Lower lobe of right lung (tissue), 2 donors: ENCODE data around the gene OSGEP. TPM values are rescaled to one million over a fixed set of nuclear protein-coding genes. Genes with fewer than 3 reads are reported as not detected.

ENCODE experiments used
- ATAC-seq, 2 donors: fragments of 200-7000 bp; cut with Tn5 transposase; one replicate each; pipeline ENCODE4 v1.9.1; 2020 to 2022; ENCODE audit warnings: mild to moderate bottlenecking in 2 of 2, moderate library complexity in 2 of 2
- DNase-seq: peaks from one replicate; pipeline ENCODE4 v3.0.0-alpha.2; 2020
- H3K27ac ChIP-seq: fragments of 200-600 bp; one replicate; pipeline ENCODE4 v1.8.0; 2022
- H3K27me3 ChIP-seq: fragments of 200-600 bp; one replicate; pipeline ENCODE4 v1.8.0; 2022; ENCODE audit warnings: low read depth
- H3K36me3 ChIP-seq: fragments of 200-600 bp; one replicate; pipeline ENCODE4 v1.8.0; 2022; ENCODE audit warnings: mild to moderate bottlenecking
- H3K4me1 ChIP-seq: fragments of 200-600 bp; one replicate; pipeline ENCODE4 v1.8.0; 2022
- H3K4me3 ChIP-seq: fragments of 200-600 bp; one replicate; pipeline ENCODE4 v1.8.0; 2022; ENCODE audit warnings: mild to moderate bottlenecking
- H3K9me3 ChIP-seq: fragments of 200-600 bp; one replicate; pipeline ENCODE4 v1.8.0; 2022
- CTCF ChIP-seq: fragments of 200-600 bp; IDR thresholded peaks from one replicate; pipeline ENCODE4 v1.8.0; 2022; ENCODE audit warnings: antibody characterized with exemption, mild to moderate bottlenecking
- intact Hi-C: fragments of 100-400 bp; cut with DNase I; formaldehyde crosslinking; loops from one replicate; pipeline ENCODE4 v1.11.0; 2022
- total RNA-seq: library from RNA; stranded (reverse); fragmentation: NEBNext Ultra II Directional; extraction: Animal tissue kit (Norgen Biotek cat#: 25700); gene quantifications from one replicate; pipeline ENCODE4 v1.2.1, GENCODE V29; 2021
- donor health status: DM: no; HTN: yes; CAD: no; lungs with severe emphysema.

Gene OSGEP
- total RNA-seq, 1 donor from 2014 or later = 32.6 TPM

GRCh38 chr14:20469890-20470602 is 15.4 kb upstream of the OSGEP start:
- Histone ChIP-seq H3K36me3 (peaks cover 29% of the 10 kb centered on the region), H3K9me3 (no peaks in the 10 kb centered on the region), H3K4me1 (peaks cover 26% of the 10 kb centered on the region), H3K27ac (peak overlapping the region; percentile 89), H3K4me3 (peak overlapping the region; percentile 76), H3K27me3 (no peaks in the 10 kb centered on the region)
- ATAC-seq (peak; percentile 80 to 89), DNase-seq (no peak)
- TF ChIP-seq CTCF = no peak
- intact Hi-C loops = no loop called here

GRCh38 chr14:20469242-20469889 is 14.8 kb upstream of the OSGEP start, which contains the start of gene PNP:
TSS of gene PNP (plus strand) at chr14:20469406. CDS start at chr14:20469525, 119 bp downstream.
- H3K4me3 ChIP-seq = peak within 1 kb of the TSS; percentile 76
- peaks cover 26% of the 10 kb centered on the region for H3K4me1 ChIP-seq
- ATAC-seq = peak; percentile 97 to 98
- H3K9me3 ChIP-seq = no peaks in the 10 kb centered on the region
- H3K36me3 ChIP-seq = peaks cover 23% of the 10 kb centered on the region
- H3K27me3 ChIP-seq = no peaks in the 10 kb centered on the region
- DNase-seq = peak; percentile 92
- no peak for TF ChIP-seq CTCF
- intact Hi-C loops = no loop called here
- H3K27ac ChIP-seq = peak within 1 kb of the TSS; percentile 89

GRCh38 chr14:20468764-20469241 is 14.2 kb upstream of the OSGEP start:
- no peaks in the 10 kb centered on the region for H3K9me3 ChIP-seq
- no peak for TF ChIP-seq CTCF
- peak overlapping the region; percentile 89 for H3K27ac ChIP-seq
- H3K36me3 ChIP-seq = peaks cover 17% of the 10 kb centered on the region
- H3K4me1 ChIP-seq = peaks cover 26% of the 10 kb centered on the region
- ATAC-seq = peak in 1 of 2 donors; percentile 1
- peak overlapping the region; percentile 76 for H3K4me3 ChIP-seq
- intact Hi-C loops = no loop called here
- peak; percentile 58 for DNase-seq
- no peaks in the 10 kb centered on the region for H3K27me3 ChIP-seq

GRCh38 chr14:20461225-20462141 is 6.9 kb upstream of the OSGEP start, which contains the start of gene PIP4P1:
TSS of gene PIP4P1 (minus strand) at chr14:20461434. CDS start at chr14:20461325, 109 bp downstream.
- Histone ChIP-seq H3K4me3 (peak within 1 kb of the TSS; percentile 95), H3K9me3 (no peaks in the 10 kb centered on the region), H3K27ac (peak within 1 kb of the TSS; percentile 94), H3K27me3 (no peaks in the 10 kb centered on the region), H3K36me3 (peaks cover 41% of the 10 kb centered on the region), H3K4me1 (peaks cover 33% of the 10 kb centered on the region)
- intact Hi-C loops = no loop called here
- TF ChIP-seq CTCF = no peak
- DNase-seq (peak; percentile 99), ATAC-seq (peak; percentile 97 to 98)
